Ureter (tissue), 1 donor: ENCODE results near the gene HINT1. TPM values are rescaled to one million over a fixed set of nuclear protein-coding genes. Genes with fewer than 3 reads are reported as not detected.
"Not testable (repeated sequence)": the region's sequence is repeated elsewhere in the genome, so short reads cannot be mapped to it uniquely, and the experiment has no call there.

ENCODE experiments used
- DNase-seq: peaks from one replicate; pipeline ENCODE4 v3.0.0-alpha.2; 2020; ENCODE audit warnings: low spot score
- total RNA-seq: library from RNA; stranded (reverse); gene quantifications from one replicate; pipeline ENCODE4 v1.2.4, GENCODE V29; 2023
- donor health status: DM: yes; HTN: yes; CAD: no.

HINT1 gene
- 128 TPM for total RNA-seq

- DNase-seq, result peak; percentile 91
Measured at GRCh38 chr5:131165119-131165727, at the start of gene HINT1. Gene HINT1, minus strand, starts transcription at chr5:131165256. Its CDS starts 51 bp downstream, at chr5:131165205.

- no peak for DNase-seq
Measured at GRCh38 chr5:131214609-131215227, 49.7 kb upstream of the HINT1 start.

- no peak for DNase-seq
Measured at GRCh38 chr5:131212471-131213021, 47.5 kb upstream of the HINT1 start.

GRCh38 chr5:131211669-131212068, 46.6 kb upstream of the HINT1 start:
- no peak for DNase-seq

GRCh38 chr5:131210151-131210510, 45.1 kb upstream of the HINT1 start:
- DNase-seq, result no peak

GRCh38 chr5:131209506-131210150, 44.6 kb upstream of the HINT1 start:
- no peak for DNase-seq

- DNase-seq, result no peak
Measured at GRCh38 chr5:131209175-131209505, 44.1 kb upstream of the HINT1 start.

- no peak for DNase-seq
Measured at GRCh38 chr5:131206772-131207171, 41.7 kb upstream of the HINT1 start.

GRCh38 chr5:131206061-131206460, 41.0 kb upstream of the HINT1 start:
- DNase-seq, result no peak

GRCh38 chr5:131204964-131205363, 39.9 kb upstream of the HINT1 start:
- no peak for DNase-seq

GRCh38 chr5:131200560-131200959, 35.5 kb upstream of the HINT1 start:
- no peak for DNase-seq

GRCh38 chr5:131198625-131199024, 33.6 kb upstream of the HINT1 start:
- DNase-seq, result no peak

- DNase-seq, result no peak
Measured at GRCh38 chr5:131196331-131196730, 31.3 kb upstream of the HINT1 start.

- DNase-seq, result no peak
Measured at GRCh38 chr5:131195696-131196095, 30.6 kb upstream of the HINT1 start.

GRCh38 chr5:131194725-131195124, 29.7 kb upstream of the HINT1 start:
- DNase-seq, result no peak

GRCh38 chr5:131193897-131194296, 28.8 kb upstream of the HINT1 start:
- not testable (repeated sequence) for DNase-seq

- no peak for DNase-seq
Measured at GRCh38 chr5:131193106-131193505, 28.1 kb upstream of the HINT1 start.

- no peak for DNase-seq
Measured at GRCh38 chr5:131186561-131187256, 21.7 kb upstream of the HINT1 start.

- DNase-seq, result no peak
Measured at GRCh38 chr5:131185523-131186104, 20.6 kb upstream of the HINT1 start.

- DNase-seq, result no peak
Measured at GRCh38 chr5:131182839-131183238, 17.8 kb upstream of the HINT1 start.

GRCh38 chr5:131180407-131180806, 15.4 kb upstream of the HINT1 start:
- DNase-seq, result no peak

GRCh38 chr5:131171276-131171810, 6.3 kb upstream of the HINT1 start:
- no peak for DNase-seq
